IMR-90 (cell line): ENCODE data around the gene USP32.

Experiments used
- POLR2A ChIP-seq: IDR thresholded peaks from 2 replicates; pipeline ENCODE4 v1.6.1; 2012; ENCODE audit warnings: mild to moderate bottlenecking, low read depth, low read length
- TF ChIP-seq, protein P1 (sequence below): conservative IDR thresholded peaks from 2 replicates; pipeline ENCODE4 v1.5.1; 2012; ENCODE audit warnings: mild to moderate bottlenecking, low read depth, low read length, improper control_type of control experiment

GRCh38 chr17:60415146-60415545 lies 23.2 kb upstream of the USP32 start:
- TF ChIP-seq, protein P1, sequence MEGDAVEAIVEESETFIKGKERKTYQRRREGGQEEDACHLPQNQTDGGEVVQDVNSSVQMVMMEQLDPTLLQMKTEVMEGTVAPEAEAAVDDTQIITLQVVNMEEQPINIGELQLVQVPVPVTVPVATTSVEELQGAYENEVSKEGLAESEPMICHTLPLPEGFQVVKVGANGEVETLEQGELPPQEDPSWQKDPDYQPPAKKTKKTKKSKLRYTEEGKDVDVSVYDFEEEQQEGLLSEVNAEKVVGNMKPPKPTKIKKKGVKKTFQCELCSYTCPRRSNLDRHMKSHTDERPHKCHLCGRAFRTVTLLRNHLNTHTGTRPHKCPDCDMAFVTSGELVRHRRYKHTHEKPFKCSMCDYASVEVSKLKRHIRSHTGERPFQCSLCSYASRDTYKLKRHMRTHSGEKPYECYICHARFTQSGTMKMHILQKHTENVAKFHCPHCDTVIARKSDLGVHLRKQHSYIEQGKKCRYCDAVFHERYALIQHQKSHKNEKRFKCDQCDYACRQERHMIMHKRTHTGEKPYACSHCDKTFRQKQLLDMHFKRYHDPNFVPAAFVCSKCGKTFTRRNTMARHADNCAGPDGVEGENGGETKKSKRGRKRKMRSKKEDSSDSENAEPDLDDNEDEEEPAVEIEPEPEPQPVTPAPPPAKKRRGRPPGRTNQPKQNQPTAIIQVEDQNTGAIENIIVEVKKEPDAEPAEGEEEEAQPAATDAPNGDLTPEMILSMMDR = no peak
- no peak for TF ChIP-seq POLR2A
